Thoracic aorta (tissue), 2 donors: ENCODE measurements around the gene LRCOL1. TPM values are rescaled to one million over a fixed set of nuclear protein-coding genes. Genes with fewer than 3 reads are reported as not detected.

ENCODE experiments used
- ATAC-seq: fragments of 150-250 bp; one replicate; pipeline ENCODE4 v1.8.0; 2017; ENCODE audit warnings: low read depth; ENCODE audit not compliant: insufficient number of reproducible peaks, low FRiP score
- DNase-seq: peaks from one replicate; pipeline ENCODE4 v3.0.0-alpha.2; 2020; ENCODE audit warnings: low spot score
- H3K27ac ChIP-seq, 2 donors: fragments of 200-600 bp; sonication (generic); 1 replicate in 1 of 2; 2 replicates in 1 of 2; pipeline ENCODE4 v1.5.1; 2016; ENCODE audit warnings: mild to moderate bottlenecking in 2 of 2, moderate library complexity in 2 of 2
- H3K27me3 ChIP-seq: fragments of 200-600 bp; sonication (generic); replicated peaks from 2 replicates; pipeline ENCODE4 v1.6.0; 2016; ENCODE audit warnings: mild to moderate bottlenecking; ENCODE audit not compliant: insufficient read depth
- H3K36me3 ChIP-seq: fragments of 200-600 bp; sonication (generic); one replicate; pipeline ENCODE4 v1.5.1; 2016
- H3K4me1 ChIP-seq, 2 donors: fragments of 200-600 bp; sonication (generic); 1 replicate in 1 of 2; 2 replicates in 1 of 2; pipeline versions ENCODE4 v1.5.1 to v1.6.0; 2016; ENCODE audit warnings: low read depth in 2 of 2, mild to moderate bottlenecking in 1 of 2; ENCODE audit not compliant: control insufficient read depth in 1 of 2
- H3K4me3 ChIP-seq: fragments of 200-600 bp; sonication (generic); 2 replicates; pipeline ENCODE4 v1.5.1; 2016; ENCODE audit warnings: mild to moderate bottlenecking
- H3K9me3 ChIP-seq: fragments of 200-600 bp; sonication (generic); 2 replicates; pipeline ENCODE4 v1.5.1; 2016
- total RNA-seq, 2 donors: library from RNA; depleted of rRNA; stranded (reverse); fragments of >200 nt; gene quantifications; one replicate each; pipeline versions ENCODE4 v1.1.0 to v1.2.3, GENCODE V29; 2016
- TF ChIP-seq, protein P1 (sequence below): fragments of 200-600 bp; sonication (generic); IDR thresholded peaks from one replicate; pipeline ENCODE4 v1.5.1; 2019; ENCODE audit warnings: antibody characterized with exemption

LRCOL1 gene
- total RNA-seq, 2 donors from 2014 or later, result not detected

DNA sequence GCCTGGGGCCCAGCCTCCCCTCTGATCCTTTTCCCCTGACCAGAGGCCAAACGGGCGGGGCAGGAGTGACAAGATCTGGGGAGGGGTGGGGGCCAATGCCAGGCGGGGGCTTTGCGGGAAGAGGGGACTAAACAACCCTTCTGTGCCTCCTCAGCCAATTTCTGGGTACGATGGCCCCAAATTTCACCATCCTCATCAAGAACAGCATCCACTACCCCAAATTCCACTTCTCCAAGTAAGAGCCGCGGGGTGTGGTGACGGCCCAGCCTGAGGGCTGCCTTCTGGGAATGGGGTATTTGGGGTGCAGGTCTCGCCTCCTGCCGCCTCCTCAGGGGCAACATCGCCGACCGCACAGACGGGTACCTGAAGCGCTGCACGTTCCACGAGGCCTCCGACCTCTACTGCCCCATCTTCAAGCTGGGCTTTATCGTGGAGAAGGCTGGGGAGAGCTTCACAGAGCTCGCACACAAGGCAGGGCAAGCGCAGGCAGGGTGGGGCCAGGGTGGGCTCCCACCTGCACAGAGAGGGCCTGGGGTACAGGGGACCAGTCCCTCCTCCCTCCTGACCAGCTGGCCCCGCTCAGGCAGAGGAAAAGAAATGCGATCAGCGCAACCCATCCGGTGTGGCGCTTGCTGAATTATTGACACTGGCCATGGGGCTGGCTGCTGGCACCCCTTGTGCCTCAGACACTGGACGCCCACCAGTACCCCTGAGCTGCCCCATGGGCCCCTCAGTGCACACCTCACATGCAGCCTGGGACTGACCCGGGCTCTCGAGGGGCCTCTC, 9.9 kb upstream of the LRCOL1 start:
- ATAC-seq, result no peak
- Histone ChIP-seq H3K27me3 (peaks cover 9% of the 10 kb centered on the region), H3K9me3 (peaks cover 13% of the 10 kb centered on the region), H3K36me3 (peaks cover 12% of the 10 kb centered on the region), H3K4me3 (no peak overlapping the region), H3K4me1 (peaks cover 0 to 6% of the 10 kb centered on the region in 2 donors), H3K27ac (no peak overlapping the region)
- DNase-seq, result no peak
- TF ChIP-seq, protein P1, sequence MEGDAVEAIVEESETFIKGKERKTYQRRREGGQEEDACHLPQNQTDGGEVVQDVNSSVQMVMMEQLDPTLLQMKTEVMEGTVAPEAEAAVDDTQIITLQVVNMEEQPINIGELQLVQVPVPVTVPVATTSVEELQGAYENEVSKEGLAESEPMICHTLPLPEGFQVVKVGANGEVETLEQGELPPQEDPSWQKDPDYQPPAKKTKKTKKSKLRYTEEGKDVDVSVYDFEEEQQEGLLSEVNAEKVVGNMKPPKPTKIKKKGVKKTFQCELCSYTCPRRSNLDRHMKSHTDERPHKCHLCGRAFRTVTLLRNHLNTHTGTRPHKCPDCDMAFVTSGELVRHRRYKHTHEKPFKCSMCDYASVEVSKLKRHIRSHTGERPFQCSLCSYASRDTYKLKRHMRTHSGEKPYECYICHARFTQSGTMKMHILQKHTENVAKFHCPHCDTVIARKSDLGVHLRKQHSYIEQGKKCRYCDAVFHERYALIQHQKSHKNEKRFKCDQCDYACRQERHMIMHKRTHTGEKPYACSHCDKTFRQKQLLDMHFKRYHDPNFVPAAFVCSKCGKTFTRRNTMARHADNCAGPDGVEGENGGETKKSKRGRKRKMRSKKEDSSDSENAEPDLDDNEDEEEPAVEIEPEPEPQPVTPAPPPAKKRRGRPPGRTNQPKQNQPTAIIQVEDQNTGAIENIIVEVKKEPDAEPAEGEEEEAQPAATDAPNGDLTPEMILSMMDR, result no peak

DNA sequence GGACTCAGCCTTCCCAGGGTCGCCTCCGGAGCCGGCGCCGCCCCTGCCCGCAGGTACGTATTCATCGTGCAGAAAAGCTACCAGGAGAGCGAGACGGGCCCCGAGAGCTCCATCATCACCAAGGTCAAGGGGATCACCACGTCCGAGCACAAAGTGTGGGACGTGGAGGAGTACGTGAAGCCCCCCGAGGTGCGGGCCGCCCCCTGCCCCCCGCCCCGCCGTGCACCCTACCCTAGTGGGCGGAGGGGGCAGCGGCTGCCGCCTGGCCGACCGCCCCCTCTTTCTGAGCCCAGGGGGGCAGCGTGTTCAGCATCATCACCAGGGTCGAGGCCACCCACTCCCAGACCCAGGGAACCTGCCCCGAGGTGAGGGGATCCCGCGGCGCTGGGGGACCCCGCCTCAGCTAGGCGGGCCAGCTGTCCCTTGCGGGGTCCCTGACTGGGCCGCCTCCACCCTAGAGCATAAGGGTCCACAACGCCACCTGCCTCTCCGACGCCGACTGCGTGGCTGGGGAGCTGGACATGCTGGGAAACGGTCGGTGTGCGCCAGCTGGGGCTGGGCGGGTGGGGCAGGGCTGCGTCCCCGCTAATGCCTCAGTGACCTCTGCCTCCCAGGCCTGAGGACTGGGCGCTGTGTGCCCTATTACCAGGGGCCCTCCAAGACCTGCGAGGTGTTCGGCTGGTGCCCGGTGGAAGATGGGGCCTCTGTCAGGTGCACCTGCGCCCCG, 9.2 kb upstream of the LRCOL1 start:
- no peak for ATAC-seq
- H3K27me3 ChIP-seq, result peaks cover 9% of the 10 kb centered on the region
- no peak overlapping the region for H3K4me3 ChIP-seq
- peaks cover 8% of the 10 kb centered on the region for H3K36me3 ChIP-seq
- H3K4me1 ChIP-seq, result peaks cover 0 to 6% of the 10 kb centered on the region in 2 donors
- H3K9me3 ChIP-seq, result peaks cover 13% of the 10 kb centered on the region
- no peak for DNase-seq
- no peak overlapping the region for H3K27ac ChIP-seq
- TF ChIP-seq, protein P1, result no peak

DNA sequence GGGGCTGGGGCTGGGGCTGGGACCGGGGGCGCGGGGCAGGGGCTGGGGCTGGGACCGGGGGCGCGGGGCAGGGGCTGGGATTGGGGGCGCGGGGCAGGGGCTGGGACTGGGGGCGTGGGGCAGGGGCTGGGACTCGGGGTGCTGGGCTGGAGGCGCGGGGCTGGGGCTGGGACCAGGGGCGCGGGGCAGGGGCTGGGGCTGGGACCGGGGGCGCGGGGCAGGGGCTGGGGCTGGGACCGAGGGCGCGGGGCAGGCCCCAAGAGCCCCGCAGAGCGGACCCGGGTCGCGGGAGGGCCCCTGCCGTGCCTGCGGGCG, 8.6 kb upstream of the LRCOL1 start:
- DNase-seq (no peak), ATAC-seq (no peak)
- H3K27me3 ChIP-seq, result peaks cover 9% of the 10 kb centered on the region
- H3K4me1 ChIP-seq, result peaks cover 0 to 6% of the 10 kb centered on the region in 2 donors
- peaks cover 3% of the 10 kb centered on the region for H3K36me3 ChIP-seq
- no peak overlapping the region for H3K4me3 ChIP-seq
- H3K9me3 ChIP-seq, result peaks cover 13% of the 10 kb centered on the region
- TF ChIP-seq, protein P1, result no peak
- H3K27ac ChIP-seq, result no peak overlapping the region

DNA sequence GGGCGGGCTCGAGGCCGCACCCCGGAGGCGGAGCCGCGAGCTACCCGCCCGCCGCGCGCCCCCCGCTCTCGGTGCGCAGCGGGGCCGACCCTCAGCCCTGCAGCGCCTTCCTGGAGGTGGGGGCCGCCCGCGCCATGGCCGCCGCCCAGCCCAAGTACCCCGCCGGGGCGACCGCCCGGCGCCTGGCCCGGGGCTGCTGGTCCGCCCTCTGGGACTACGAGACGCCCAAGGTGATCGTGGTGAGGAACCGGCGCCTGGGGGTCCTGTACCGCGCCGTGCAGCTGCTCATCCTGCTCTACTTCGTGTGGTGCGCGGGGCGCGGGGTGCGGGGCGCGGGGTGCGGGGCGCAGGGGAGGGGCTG, 8.3 kb upstream of the LRCOL1 start, which contains the start of gene P2RX2:
P2RX2 (plus strand) TSS at position 94 of the 361 bp plus-strand sequence; CDS start at position 135, 41 bp downstream.
- H3K27ac ChIP-seq, result peak within 1 kb of the TSS in 1 of 2 donors; percentile 20
- no peak for DNase-seq
- H3K36me3 ChIP-seq, result no peaks in the 10 kb centered on the region
- H3K4me1 ChIP-seq, result peaks cover 0 to 6% of the 10 kb centered on the region in 2 donors
- H3K4me3 ChIP-seq, result no peak within 1 kb of the TSS
- peaks cover 13% of the 10 kb centered on the region for H3K9me3 ChIP-seq
- no peak for ATAC-seq
- peaks cover 9% of the 10 kb centered on the region for H3K27me3 ChIP-seq
- TF ChIP-seq, protein P1, result no peak
